Measurements from ENCODE around the gene UPK3A. TPM values are rescaled to one million over a fixed set of nuclear protein-coding genes. Genes with fewer than 3 reads are reported as not detected.

Gene UPK3A
- total and polyA plus RNA-seq, 2 of the 8 experiments (the other 6 are each of a cell fraction or from before 2014, with no cell fraction given), result 0.35 to 1.7 TPM

DNA sequence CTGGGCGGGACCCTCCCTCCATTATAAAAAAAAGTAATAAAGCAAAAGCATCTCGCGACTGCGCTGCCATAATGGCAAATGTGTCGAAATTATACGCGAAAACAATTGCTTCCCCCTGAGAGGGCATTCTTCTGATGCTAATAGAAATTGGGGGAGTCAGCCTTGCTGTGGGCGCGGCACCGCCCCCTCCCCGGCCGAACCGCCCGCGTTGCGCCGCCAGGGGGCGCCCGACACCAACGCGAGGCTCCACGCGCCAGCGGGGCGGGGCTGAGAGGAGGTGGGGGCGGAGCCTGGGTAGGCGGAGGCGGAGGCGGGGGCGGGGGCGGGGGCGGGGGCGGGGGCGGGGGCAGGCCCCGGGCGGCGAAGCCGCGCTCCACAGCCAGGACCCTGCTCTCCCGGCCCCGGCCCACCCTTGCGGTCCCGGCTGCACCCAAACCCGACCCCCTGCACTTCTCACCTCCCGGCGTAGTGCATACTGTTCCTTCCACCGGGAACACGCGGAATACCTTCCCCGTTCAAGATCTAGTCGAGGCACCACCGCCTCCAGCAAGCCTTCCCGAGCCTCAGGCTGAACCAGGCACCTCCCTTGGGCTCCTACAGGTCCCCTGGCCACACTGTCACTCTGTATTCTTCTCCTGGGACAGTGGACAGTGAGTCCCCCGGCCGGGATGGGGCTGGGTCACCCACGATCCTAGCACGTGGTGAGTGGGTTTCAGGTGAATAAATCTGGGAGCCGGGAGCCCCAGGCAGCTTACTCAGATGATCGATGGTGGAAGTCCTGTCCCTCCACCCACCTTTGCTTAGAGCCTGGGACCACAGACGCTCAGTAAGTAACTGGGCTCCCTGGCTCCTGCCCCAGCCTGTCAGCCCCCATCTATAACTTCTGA is 15.5 kb upstream of the UPK3A start (continued):
- TF ChIP-seq SUZ12 (IDR thresholded peaks at IDR 0.05; ENCODE audit: low read length) (no peak), RAD21 (IDR thresholded peaks at IDR 0.05 in 1 of 2, conservative IDR thresholded peaks at IDR 0.05 in 1 of 2; ENCODE audit: low read depth in 2 of 2, low read length in 2 of 2) (peak; percentile 84 to 91), TAF1 (IDR thresholded peaks at IDR 0.05; ENCODE audit: low read depth, low read length) (no peak), MAX (IDR thresholded peaks at IDR 0.05) (peak; percentile 76), EZH2 (IDR thresholded peaks at IDR 0.05; ENCODE audit: low read depth, low read length, severe bottlenecking) (no peak), POU5F1 (IDR thresholded peaks at IDR 0.05; ENCODE audit: low read depth, low read length) (no peak), TAF7 (optimal IDR thresholded peaks at IDR 0.05; ENCODE audit: borderline replicate concordance, low read depth, low read length) (no peak), CREB1 (IDR thresholded peaks at IDR 0.05) (no peak), RBBP5 (IDR thresholded peaks at IDR 0.05; ENCODE audit: borderline replicate concordance, low read depth, low read length) (no peak; the same call in 1 of the 2 replicates), JUND (IDR thresholded peaks at IDR 0.05; ENCODE audit: low read length) (no peak), NRF1 (IDR thresholded peaks at IDR 0.05; ENCODE audit: low read depth, low read length) (no peak), SAP30 (IDR thresholded peaks at IDR 0.05; ENCODE audit: insufficient read depth, insufficient replicate concordance, low read length) (no peak), NANOG (IDR thresholded peaks at IDR 0.05; ENCODE audit: insufficient read depth, low read depth, low read length, poor library complexity, severe bottlenecking) (no peak), ASH2L (IDR thresholded peaks at IDR 0.05; ENCODE audit: low read length) (no peak), SP1 (IDR thresholded peaks at IDR 0.05; ENCODE audit: low read depth, low read length) (peak; percentile 65; the same call in 1 of the 2 replicates), RFX5 (IDR thresholded peaks at IDR 0.05; ENCODE audit: borderline replicate concordance, low read depth, low read length) (no peak), BRCA1 (IDR thresholded peaks at IDR 0.05; ENCODE audit: low read depth, low read length) (no peak), E2F6 (IDR thresholded peaks at IDR 0.05) (peak; percentile 55), CBX8 (IDR thresholded peaks at IDR 0.05; ENCODE audit: borderline replicate concordance, low read depth, low read length) (no peak)
- TF ChIP-seq, protein P1, sequence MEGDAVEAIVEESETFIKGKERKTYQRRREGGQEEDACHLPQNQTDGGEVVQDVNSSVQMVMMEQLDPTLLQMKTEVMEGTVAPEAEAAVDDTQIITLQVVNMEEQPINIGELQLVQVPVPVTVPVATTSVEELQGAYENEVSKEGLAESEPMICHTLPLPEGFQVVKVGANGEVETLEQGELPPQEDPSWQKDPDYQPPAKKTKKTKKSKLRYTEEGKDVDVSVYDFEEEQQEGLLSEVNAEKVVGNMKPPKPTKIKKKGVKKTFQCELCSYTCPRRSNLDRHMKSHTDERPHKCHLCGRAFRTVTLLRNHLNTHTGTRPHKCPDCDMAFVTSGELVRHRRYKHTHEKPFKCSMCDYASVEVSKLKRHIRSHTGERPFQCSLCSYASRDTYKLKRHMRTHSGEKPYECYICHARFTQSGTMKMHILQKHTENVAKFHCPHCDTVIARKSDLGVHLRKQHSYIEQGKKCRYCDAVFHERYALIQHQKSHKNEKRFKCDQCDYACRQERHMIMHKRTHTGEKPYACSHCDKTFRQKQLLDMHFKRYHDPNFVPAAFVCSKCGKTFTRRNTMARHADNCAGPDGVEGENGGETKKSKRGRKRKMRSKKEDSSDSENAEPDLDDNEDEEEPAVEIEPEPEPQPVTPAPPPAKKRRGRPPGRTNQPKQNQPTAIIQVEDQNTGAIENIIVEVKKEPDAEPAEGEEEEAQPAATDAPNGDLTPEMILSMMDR (IDR thresholded peaks at IDR 0.05; ENCODE audit: control extremely low read depth in 1 of 3, insufficient read depth in 1 of 3, low read depth in 1 of 3, low read length in 3 of 3), result peak; percentile 72 to 93 (median 90)
